HepG2 (cell line): Measurements from ENCODE around the gene TMEM176A. TPM values are rescaled to one million over a fixed set of nuclear protein-coding genes. Genes with fewer than 3 reads are reported as not detected.

Source experiments
- ATAC-seq: fragments of 200-7000 bp; cut with Tn5 transposase; 3 replicates; pipeline ENCODE4 v1.9.1; 2020; ENCODE audit warnings: mild to moderate bottlenecking, moderate library complexity
- BruUV-seq: library from RNA; stranded (reverse); fragments of 400-500 nt; replicated peaks from 2 replicates; lab custom pipeline; 2021; lab: Mats Ljungman, UMichigan
- CTCF ChIA-PET: fragments of 300-600 bp; formaldehyde crosslinking; extraction: SDS; loops from one replicate; lab custom pipeline; 2021; ENCODE audit warnings: low total read pairs, inconsistent platforms, low intra/inter-chr PET ratio; lab: Yijun Ruan, JAX
- POLR2A ChIA-PET: fragments of 350-600 bp; sonication (Branson Sonifier 250); formaldehyde crosslinking; loops from one replicate; lab custom pipeline; 2020; ENCODE audit warnings: antibody characterized with exemption, inconsistent platforms; lab: Yijun Ruan, JAX
- DNase-seq: peaks from one replicate; pipeline ENCODE4 v3.0.0-alpha.2; 2015; ENCODE audit warnings: low spot score
- FAIRE-seq: peaks from 3 replicates; lab custom pipeline; 2011; peaks lifted over from hg19 to GRCh38; lab: Jason Lieb, UNC
- H2AFZ ChIP-seq: one replicate; pipeline ENCODE4 v1.6.1; 2011; ENCODE audit warnings: low read length, inconsistent platforms
- H3K27ac ChIP-seq: fragments of 300-600 bp; 3 replicates; pipeline ENCODE4 v1.8.0; 2011; ENCODE audit warnings: mixed run types, mild to moderate bottlenecking, mixed read lengths, low read length, inconsistent platforms; ENCODE audit not compliant: insufficient read depth; ENCODE audit errors: extremely low read length
- H3K27me3 ChIP-seq, 2 experiments: fragments of 200-600 bp in 1 of 2; 2 replicates in 1 of 2; 3 replicates in 1 of 2; pipeline versions ENCODE4 v1.6.0 to v1.8.0; 2011; ENCODE audit warnings: low read length in 2 of 2, mild to moderate bottlenecking in 2 of 2, moderate library complexity in 2 of 2, inconsistent platforms in 1 of 2; ENCODE audit not compliant: insufficient read depth in 2 of 2, control insufficient read depth in 1 of 2
- H3K36me3 ChIP-seq, 2 experiments: fragments of 200-600 bp in 1 of 2; replicated peaks in 1 of 2; 2 replicates in 1 of 2; 3 replicates in 1 of 2; pipeline versions ENCODE4 v1.5.1 to v1.8.0; 2011; ENCODE audit warnings: low read length in 2 of 2, inconsistent platforms in 1 of 2; ENCODE audit not compliant: insufficient read depth in 2 of 2, control insufficient read depth in 1 of 2
- H3K4me1 ChIP-seq: 2 replicates; pipeline ENCODE4 v1.5.1; 2012; ENCODE audit warnings: low read length, inconsistent platforms; ENCODE audit not compliant: insufficient read depth
- H3K4me2 ChIP-seq: 2 replicates; pipeline ENCODE4 v1.6.0; 2011; ENCODE audit warnings: low read depth, low read length, inconsistent platforms
- H3K4me3 ChIP-seq, 3 experiments: fragments of 200-600 bp in 1 of 3; sonication (generic), shearing (Covaris generic) in 1 of 3; replicated peaks in 1 of 3; 2 replicates each; pipeline ENCODE4 v1.5.1; 2011 to 2016; ENCODE audit warnings: low read length in 3 of 3, inconsistent platforms in 2 of 3, low read depth in 2 of 3, mild to moderate bottlenecking in 2 of 3, control low read depth in 1 of 3, mixed read lengths in 1 of 3; ENCODE audit not compliant: insufficient read depth in 1 of 3
- H3K79me2 ChIP-seq: one replicate; pipeline ENCODE4 v1.6.1; 2011; ENCODE audit warnings: low read length, inconsistent platforms; ENCODE audit not compliant: insufficient read depth
- H3K9ac ChIP-seq: 2 replicates; pipeline ENCODE4 v1.6.0; 2011; ENCODE audit warnings: mild to moderate bottlenecking, low read depth, low read length, inconsistent platforms; ENCODE audit not compliant: insufficient read depth
- H3K9me3 ChIP-seq: 2 replicates; pipeline ENCODE4 v1.5.1; 2012; ENCODE audit warnings: mild to moderate bottlenecking, low read length
- H4K20me1 ChIP-seq: 2 replicates; pipeline ENCODE4 v1.6.0; 2011; ENCODE audit warnings: inconsistent platforms, mild to moderate bottlenecking, low read length, moderate library complexity; ENCODE audit not compliant: insufficient read depth
- DBP ChIP-seq: sonication (generic); formaldehyde crosslinking; IDR thresholded peaks from 2 replicates; pipeline ENCODE4 v1.4.0; 2020; ENCODE audit warnings: missing genetic modification reagents; ENCODE audit errors: not compliant biosample characterization
- ISX ChIP-seq: sonication (generic); formaldehyde crosslinking; conservative IDR thresholded peaks from 2 replicates; pipeline ENCODE4 v1.5.0; 2020; ENCODE audit warnings: missing genetic modification reagents
- LBX2 ChIP-seq: sonication (generic); formaldehyde crosslinking; IDR thresholded peaks from 2 replicates; pipeline ENCODE4 v1.5.0; 2020; ENCODE audit warnings: missing genetic modification reagents, mild to moderate bottlenecking, borderline replicate concordance
- MIER3 ChIP-seq: IDR thresholded peaks from 2 replicates; pipeline ENCODE4 v1.6.1; 2016; ENCODE audit warnings: missing compliant biosample characterization, borderline replicate concordance
- MTA3 ChIP-seq: sonication (generic); formaldehyde crosslinking; IDR thresholded peaks from 2 replicates; pipeline ENCODE4 v1.4.0; 2020; ENCODE audit warnings: missing genetic modification reagents
- NFKB2 ChIP-seq: sonication (generic); formaldehyde crosslinking; IDR thresholded peaks from 2 replicates; pipeline ENCODE4 v1.4.0; 2020; ENCODE audit warnings: missing genetic modification reagents, borderline replicate concordance
- NR2F2 ChIP-seq: IDR thresholded peaks from 2 replicates; pipeline ENCODE4 v1.6.1; 2012; ENCODE audit warnings: low read depth, inconsistent platforms, borderline replicate concordance
- PCBP2 ChIP-seq: fragments of 200-400 bp; formaldehyde crosslinking; optimal IDR thresholded peaks from 2 replicates; pipeline ENCODE3; 2018; ENCODE audit warnings: low read length, low read depth; ENCODE audit not compliant: poor library complexity, severe bottlenecking
- RBAK ChIP-seq: sonication (generic); formaldehyde crosslinking; IDR thresholded peaks from 2 replicates; pipeline ENCODE4 v1.5.1; 2020; ENCODE audit warnings: mild to moderate bottlenecking, missing genetic modification reagents
- RXRA ChIP-seq: sonication (generic); formaldehyde crosslinking; IDR thresholded peaks from 2 replicates; pipeline ENCODE4 v1.5.1; 2020; ENCODE audit warnings: missing genetic modification reagents
- SNAPC2 ChIP-seq: sonication (generic); formaldehyde crosslinking; IDR thresholded peaks from 2 replicates; pipeline ENCODE4 v1.8.1; 2022; ENCODE audit warnings: mild to moderate bottlenecking, missing genetic modification reagents
- U2AF1 ChIP-seq: fragments of 200-400 bp; formaldehyde crosslinking; optimal IDR thresholded peaks from 2 replicates; pipeline ENCODE3; 2017; ENCODE audit warnings: mild to moderate bottlenecking, low read depth, low read length
- ZBTB20 ChIP-seq: sonication (generic); formaldehyde crosslinking; IDR thresholded peaks from 2 replicates; pipeline ENCODE4 v1.8.1; 2023; ENCODE audit warnings: missing genetic modification reagents, low read depth, mild to moderate bottlenecking, borderline replicate concordance
- ZKSCAN1 ChIP-seq: fragments of 150-350 bp; IDR thresholded peaks from 2 replicates; pipeline ENCODE4 v1.6.1; 2014; ENCODE audit warnings: low read length
- ZNF335 ChIP-seq: sonication (generic); formaldehyde crosslinking; IDR thresholded peaks from 2 replicates; pipeline ENCODE4 v1.4.0; 2020; ENCODE audit warnings: missing genetic modification reagents
- ZNF350 ChIP-seq: sonication (generic); formaldehyde crosslinking; IDR thresholded peaks from 2 replicates; pipeline ENCODE4 v1.4.0; 2020; ENCODE audit warnings: mild to moderate bottlenecking, low read depth, missing genetic modification reagents, borderline replicate concordance
- ZNF431 ChIP-seq: sonication (generic); formaldehyde crosslinking; IDR thresholded peaks from 2 replicates; pipeline ENCODE4 v1.9.0; 2022; ENCODE audit warnings: missing genetic modification reagents, low read depth, mild to moderate bottlenecking, borderline replicate concordance
- ZNF670 ChIP-seq: sonication (generic); formaldehyde crosslinking; IDR thresholded peaks from 2 replicates; pipeline ENCODE4 v1.8.0; 2022; ENCODE audit warnings: mild to moderate bottlenecking, missing genetic modification reagents, borderline replicate concordance
- WGBS: methylation state at CpG from one replicate; pipeline ENCODE4 v1.1.6; 2017; ENCODE audit warnings: low lambda C conversion rate; 5-methylcytosine and 5-hydroxymethylcytosine counted together
- in situ Hi-C: cut with HindIII; loops from 2 replicates; pipeline ENCODE4 v1.10.0; 2017; ENCODE audit warnings: low pct_unique_long_range_greater_than_20kb; ENCODE audit not compliant: extremely low pct_ligation_motif_present
- intact Hi-C: fragments of 100-400 bp; cut with micrococcal nuclease; formaldehyde crosslinking; loops from one replicate; pipeline ENCODE4 v1.10.0; 2022; ENCODE audit not compliant: unreplicated experiment
- polyA plus RNA-seq, 8 experiments: library from polyadenylated mRNA; depleted of rRNA in 3 of 8; stranded (reverse) in 7 of 8; unstranded in 1 of 8; fragments of >200 nt; fragmentation: Illumina TruSeq in 4 of 8; extraction: Trizol in 4 of 8; gene quantifications; 2 replicates each; pipeline versions ENCODE4 v1.2.1 to v1.2.3, GENCODE V29; 2011 to 2016; ENCODE audit warnings: low read depth in 4 of 8, missing spikeins in 1 of 8, mixed read lengths in 1 of 8; ENCODE audit not compliant: insufficient read depth in 1 of 8
- total RNA-seq, 5 experiments: library from RNA; depleted of rRNA; stranded (reverse); fragments of >200 nt; fragmentation: Illumina TruSeq; extraction: Trizol; gene quantifications; 2 replicates each; pipeline ENCODE4 v1.2.3, GENCODE V29; 2016; ENCODE audit warnings: low read depth in 1 of 5
- TF ChIP-seq, protein P1 (sequence below): sonication (generic); formaldehyde crosslinking; IDR thresholded peaks from 2 replicates; pipeline ENCODE4 v1.8.0; 2022; ENCODE audit warnings: missing genetic modification reagents, low read depth, mild to moderate bottlenecking, borderline replicate concordance
- TF ChIP-seq, protein P2 (sequence below): sonication (generic); formaldehyde crosslinking; IDR thresholded peaks from 2 replicates; pipeline ENCODE4 v1.4.0; 2020; ENCODE audit warnings: missing genetic modification reagents, borderline replicate concordance
- TF ChIP-seq, protein P3 (sequence below): sonication (generic); formaldehyde crosslinking; IDR thresholded peaks from 2 replicates; pipeline ENCODE4 v1.5.1; 2020; ENCODE audit warnings: missing genetic modification reagents, mild to moderate bottlenecking, borderline replicate concordance

The TMEM176A gene
- total and polyA plus RNA-seq, 2 of the 13 experiments (the other 11 are each of a cell fraction or from before 2014, with no cell fraction given), result not detected

DNA sequence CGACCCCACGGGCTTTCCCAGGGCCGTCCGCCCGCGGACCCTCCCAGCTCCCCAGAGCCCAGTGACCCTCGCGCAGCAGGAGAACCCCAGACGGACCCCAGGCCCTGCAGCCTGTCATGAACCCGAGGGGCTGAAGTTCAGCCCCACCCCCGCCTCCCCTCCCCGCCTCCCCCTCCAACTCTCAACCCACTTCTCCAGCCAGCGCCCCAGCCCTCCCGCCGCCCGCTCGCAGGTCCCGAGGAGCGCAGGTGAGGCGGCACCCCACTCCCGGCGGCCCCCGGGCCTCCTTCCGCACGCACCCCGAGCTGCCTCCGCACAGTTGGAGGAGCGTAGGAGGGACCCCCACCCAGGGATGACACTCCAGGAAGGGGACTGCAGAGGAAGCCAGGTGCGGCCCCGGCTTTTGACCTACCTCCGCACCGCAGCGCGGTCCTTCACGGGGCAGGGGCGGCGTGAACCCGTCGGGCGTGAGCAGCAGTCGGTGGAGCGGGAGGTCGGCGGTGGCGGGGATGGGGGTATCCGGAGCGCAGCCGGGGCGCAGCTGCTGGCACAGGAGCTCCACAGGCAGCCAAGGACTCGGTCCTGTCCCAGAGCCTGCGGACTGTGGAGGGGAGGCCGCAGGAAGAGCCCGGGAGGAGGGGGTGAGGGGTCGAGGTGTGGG, at the start of gene TMEM176A (continued):
- TF ChIP-seq ZNF350 (CRISPR knock-in tag) (no peak), RXRA (no peak), ZNF431 (CRISPR knock-in tag) (no peak), MTA3 (CRISPR knock-in tag) (no peak), ZBTB20 (no peak), PCBP2 (no peak)
- TF ChIP-seq, protein P1, sequence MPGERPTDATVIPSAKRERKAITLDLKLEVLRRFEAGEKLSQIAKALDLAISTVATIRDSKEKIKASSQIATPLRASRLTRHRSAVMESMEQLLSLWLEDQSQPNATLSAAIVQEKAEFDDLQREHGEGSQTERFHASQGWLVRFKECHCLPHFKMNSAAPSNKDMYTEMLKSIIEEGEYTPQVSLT (CRISPR knock-in tag), result no peak

- Histone ChIP-seq H3K27me3 (peaks cover 0 to 7% of the 10 kb centered on the region in 2 experiments; a peak in 1 of 5 replicates), H2AFZ (no peak overlapping the region), H3K4me2 (no peak overlapping the region), H3K4me3 (no peak overlapping the region), H4K20me1 (no peaks in the 10 kb centered on the region), H3K9me3 (no peaks in the 10 kb centered on the region), H3K36me3 (no peaks in the 10 kb centered on the region), H3K79me2 (no peaks in the 10 kb centered on the region), H3K27ac (no peak overlapping the region), H3K4me1 (no peaks in the 10 kb centered on the region), H3K9ac (no peak overlapping the region)
- no peak for DNase-seq
- no TSS peak for BruUV-seq
- intact Hi-C loops, result loop anchor here (5.0 kb wide), 1 partner anchor 464 kb away; no protein-coding TSS in a partner anchor
- ChIA-PET POLR2A (no interaction called here), CTCF (no interaction called here)
- WGBS, result 35% methylated on average over 2 of the region's 2 CpGs
- FAIRE-seq, result no peak
- in situ Hi-C loops, result loop anchor here (25.0 kb wide), 1 partner anchor 464 kb away; no protein-coding TSS in a partner anchor
- ATAC-seq, result no peak
- TF ChIP-seq ZKSCAN1, result no peak
- TF ChIP-seq SNAPC2 (CRISPR knock-in tag), result no peak
- TF ChIP-seq U2AF1, result no peak
- no peak for TF ChIP-seq NFKB2 (CRISPR knock-in tag)
- no peak for TF ChIP-seq ZNF670
- TF ChIP-seq ISX, result no peak
- TF ChIP-seq LBX2 (CRISPR knock-in tag), result no peak
- TF ChIP-seq ZNF335, result no peak
- TF ChIP-seq MIER3 (CRISPR knock-in tag), result no peak
- TF ChIP-seq, protein P2, sequence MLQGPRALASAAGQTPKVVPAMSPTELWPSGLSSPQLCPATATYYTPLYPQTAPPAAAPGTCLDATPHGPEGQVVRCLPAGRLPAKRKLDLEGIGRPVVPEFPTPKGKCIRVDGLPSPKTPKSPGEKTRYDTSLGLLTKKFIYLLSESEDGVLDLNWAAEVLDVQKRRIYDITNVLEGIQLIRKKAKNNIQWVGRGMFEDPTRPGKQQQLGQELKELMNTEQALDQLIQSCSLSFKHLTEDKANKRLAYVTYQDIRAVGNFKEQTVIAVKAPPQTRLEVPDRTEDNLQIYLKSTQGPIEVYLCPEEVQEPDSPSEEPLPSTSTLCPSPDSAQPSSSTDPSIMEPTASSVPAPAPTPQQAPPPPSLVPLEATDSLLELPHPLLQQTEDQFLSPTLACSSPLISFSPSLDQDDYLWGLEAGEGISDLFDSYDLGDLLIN (CRISPR knock-in tag), result no peak
- TF ChIP-seq, protein P3, sequence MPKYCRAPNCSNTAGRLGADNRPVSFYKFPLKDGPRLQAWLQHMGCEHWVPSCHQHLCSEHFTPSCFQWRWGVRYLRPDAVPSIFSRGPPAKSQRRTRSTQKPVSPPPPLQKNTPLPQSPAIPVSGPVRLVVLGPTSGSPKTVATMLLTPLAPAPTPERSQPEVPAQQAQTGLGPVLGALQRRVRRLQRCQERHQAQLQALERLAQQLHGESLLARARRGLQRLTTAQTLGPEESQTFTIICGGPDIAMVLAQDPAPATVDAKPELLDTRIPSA (CRISPR knock-in tag), result no peak
- no peak for TF ChIP-seq NR2F2
- TF ChIP-seq DBP, result no peak
- TF ChIP-seq RBAK, result no peak
These were observed 48.9 kb upstream of the TMEM176A start for GRCh38 chr7:150751702-150752101.
